Measurements from ENCODE around the gene ROR2.

Gene ROR2

GRCh38 chr9:91760906-91761305 lies 189.1 kb downstream of the ROR2 start:
- in situ Hi-C loops (cut with HindIII; ENCODE audit: low sequenced_read_pairs), result no loop called here

GRCh38 chr9:91758491-91758981 lies 191.5 kb downstream of the ROR2 start:
- in situ Hi-C loops (cut with HindIII; ENCODE audit: low sequenced_read_pairs), result no loop called here

DNA sequence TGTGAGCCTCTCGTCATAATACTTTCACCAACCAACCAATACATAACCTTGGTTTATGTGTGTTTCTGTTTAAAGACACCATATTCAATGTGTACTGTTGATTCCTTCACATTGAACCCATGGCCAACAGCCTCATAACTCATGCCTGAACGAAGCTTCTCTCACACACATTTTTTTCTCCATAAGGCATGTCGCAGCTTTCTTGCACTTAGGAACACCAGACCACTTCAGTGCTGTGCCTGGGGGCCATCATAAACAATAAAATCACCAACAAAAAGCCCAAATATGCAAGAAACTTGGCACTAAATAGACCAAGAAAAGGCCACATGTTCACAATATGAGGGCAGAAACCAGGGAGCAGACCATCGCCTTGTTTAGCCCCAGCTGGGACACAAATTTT lies 192.2 kb downstream of the ROR2 start:
- in situ Hi-C loops (cut with HindIII; ENCODE audit: low sequenced_read_pairs), result no loop called here

DNA sequence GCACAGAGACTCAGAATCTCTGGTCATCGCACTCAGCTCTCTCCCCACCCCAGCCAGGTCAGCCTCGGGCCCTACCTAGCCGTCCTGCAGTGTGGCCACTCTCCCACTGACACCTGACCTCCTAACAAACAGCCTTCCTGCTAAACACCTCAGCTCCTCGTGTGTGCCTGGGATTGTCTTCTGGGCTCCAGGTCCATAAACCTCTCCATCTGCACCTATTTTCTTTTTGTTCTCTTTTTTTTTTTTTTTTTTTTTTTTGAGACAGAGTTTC lies 193.6 kb downstream of the ROR2 start:
- in situ Hi-C loops (cut with HindIII; ENCODE audit: low sequenced_read_pairs), result no loop called here

GRCh38 chr9:91755761-91756509 lies 194.1 kb downstream of the ROR2 start:
- in situ Hi-C loops (cut with HindIII; ENCODE audit: low sequenced_read_pairs), result no loop called here

DNA sequence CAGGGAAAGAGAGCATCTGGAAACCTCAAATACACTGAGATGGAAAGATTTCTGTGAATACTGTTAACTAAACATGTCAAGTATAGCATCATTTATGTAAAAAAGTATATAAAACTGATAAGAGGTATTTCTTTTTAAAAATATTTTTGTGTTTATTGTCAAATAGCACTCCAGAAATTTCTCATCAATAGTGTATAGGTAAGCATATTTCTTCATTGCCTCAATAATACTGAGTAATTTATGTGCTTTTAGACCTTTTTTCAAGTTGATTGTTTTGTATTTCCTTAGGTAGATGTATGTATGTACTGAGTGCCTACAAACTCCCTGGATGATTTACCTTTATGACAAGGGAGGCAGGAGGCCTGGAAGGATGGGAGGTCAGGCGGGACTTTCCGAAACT lies 196.3 kb downstream of the ROR2 start:
- in situ Hi-C loops (cut with HindIII; ENCODE audit: low sequenced_read_pairs), result no loop called here

DNA sequence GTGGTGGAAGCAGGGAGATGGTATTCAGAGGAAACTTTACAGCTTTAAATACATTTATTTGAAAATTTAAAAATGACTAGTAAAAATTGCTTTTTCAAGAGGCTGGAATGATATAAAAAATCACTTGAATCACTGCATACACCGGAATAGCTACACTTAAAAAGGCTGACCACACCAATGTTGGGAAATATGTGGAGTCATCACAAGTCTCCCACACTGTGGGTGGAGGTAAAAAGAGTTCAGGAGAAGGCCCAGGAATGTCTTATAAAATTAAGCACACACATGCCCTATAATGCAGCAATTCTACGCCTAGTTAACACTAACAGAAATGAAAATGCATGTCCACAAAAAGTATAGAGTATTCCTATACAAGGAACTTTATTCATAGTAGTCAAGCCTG lies 198.1 kb downstream of the ROR2 start:
- in situ Hi-C loops (cut with HindIII; ENCODE audit: low sequenced_read_pairs), result no loop called here

DNA sequence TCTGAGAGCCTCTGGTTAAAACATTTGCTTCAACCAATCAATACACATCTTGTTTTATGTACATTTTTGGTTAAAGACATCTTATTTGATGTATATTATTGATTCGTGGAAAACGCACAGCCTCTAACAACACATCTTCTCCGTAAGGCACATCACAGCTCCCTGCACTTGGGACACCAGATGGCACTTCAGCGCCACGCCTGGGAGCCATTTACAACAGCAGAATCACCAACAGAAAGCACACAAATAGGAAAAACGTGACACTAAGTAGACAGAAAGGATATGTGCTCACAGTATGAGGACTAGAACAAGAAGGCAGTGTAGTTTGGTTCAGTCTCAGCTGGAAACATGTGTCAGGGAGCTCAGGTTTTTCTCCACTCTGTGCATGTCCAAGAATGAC lies 199.7 kb downstream of the ROR2 start:
- in situ Hi-C loops (cut with HindIII; ENCODE audit: low sequenced_read_pairs), result no loop called here

- in situ Hi-C loops (cut with HindIII; ENCODE audit: low sequenced_read_pairs), result no loop called here
Observed at GRCh38 chr9:91746904-91747303, 203.1 kb downstream of the ROR2 start.

DNA sequence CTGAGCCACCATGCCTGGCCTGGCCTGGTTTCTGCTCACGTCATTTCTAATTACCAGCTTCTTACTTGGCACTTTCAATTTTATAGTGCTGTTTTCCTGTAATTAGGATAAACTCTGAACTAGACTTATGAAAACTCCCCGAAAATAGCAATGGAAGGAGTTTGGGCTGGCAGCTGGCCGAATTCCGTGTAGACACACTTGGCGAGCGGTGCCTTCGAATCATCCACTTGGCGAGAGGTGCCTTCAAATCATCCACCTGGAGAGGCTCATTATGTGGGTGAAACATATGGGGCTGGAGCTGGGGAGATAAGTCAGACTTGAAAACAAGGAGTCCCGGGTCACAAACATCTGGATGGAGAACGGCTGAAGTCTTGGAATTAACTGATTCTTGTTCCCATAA lies 203.7 kb downstream of the ROR2 start:
- in situ Hi-C loops (cut with HindIII; ENCODE audit: low sequenced_read_pairs), result no loop called here

- in situ Hi-C loops (cut with HindIII; ENCODE audit: low sequenced_read_pairs), result no loop called here
Observed at GRCh38 chr9:91744114-91744513, 205.9 kb downstream of the ROR2 start.

DNA sequence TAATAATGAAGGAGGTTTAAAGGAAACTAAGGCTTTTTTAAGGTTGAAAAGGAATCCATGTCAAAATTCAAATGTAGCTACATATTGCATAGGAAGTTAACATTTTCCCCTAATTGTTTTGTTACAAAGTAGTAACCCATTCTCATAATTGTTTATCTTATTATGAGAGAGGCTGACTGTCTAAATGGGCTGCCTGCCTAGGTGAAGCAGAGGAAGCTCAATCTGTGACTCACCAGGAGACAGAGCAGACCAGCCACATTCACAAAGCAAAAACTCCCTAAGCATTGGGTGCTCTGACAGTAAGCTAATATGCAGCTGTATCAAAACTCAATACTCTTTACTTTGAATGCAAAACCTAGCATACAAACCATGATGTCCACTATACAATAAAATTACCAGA lies 208.5 kb downstream of the ROR2 start:
- in situ Hi-C loops (cut with HindIII; ENCODE audit: low sequenced_read_pairs), result no loop called here

GRCh38 chr9:91740701-91741100 lies 209.3 kb downstream of the ROR2 start:
- in situ Hi-C loops (cut with HindIII; ENCODE audit: low sequenced_read_pairs), result no loop called here

DNA sequence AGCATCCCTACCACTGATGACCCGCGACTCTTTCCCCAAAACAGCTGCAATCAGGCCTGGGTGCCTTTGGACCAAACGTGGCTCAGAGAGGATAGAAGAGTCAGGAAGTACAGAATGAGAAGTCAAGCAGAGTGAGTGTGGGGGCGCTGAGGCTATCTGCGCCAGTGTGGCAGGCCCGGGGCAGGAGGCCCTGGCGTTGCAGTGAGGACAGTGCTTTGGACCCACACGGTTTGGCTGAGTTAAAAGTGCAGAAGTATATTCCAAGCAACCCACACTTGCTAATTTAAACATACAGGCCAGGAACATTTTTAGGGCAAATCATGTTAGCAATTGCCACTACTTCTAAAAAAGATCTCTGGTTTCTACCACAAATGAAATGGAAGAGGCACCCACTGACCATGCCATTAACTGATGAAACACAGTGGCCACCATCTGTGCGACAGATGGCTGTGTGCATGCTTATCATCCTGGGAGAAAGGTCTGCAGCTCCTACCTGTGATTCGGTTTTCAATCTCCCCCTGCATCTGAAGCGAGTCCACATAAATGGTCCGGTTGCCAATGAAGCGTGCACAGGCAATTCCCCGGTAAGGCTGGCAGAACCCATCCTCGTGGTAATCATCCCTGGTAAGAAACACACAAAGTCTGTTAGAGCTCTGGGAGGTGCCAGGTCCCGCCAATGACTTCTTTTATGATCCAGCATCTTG lies 213.0 kb downstream of the ROR2 start:
- in situ Hi-C loops (cut with HindIII; ENCODE audit: low sequenced_read_pairs), result no loop called here

DNA sequence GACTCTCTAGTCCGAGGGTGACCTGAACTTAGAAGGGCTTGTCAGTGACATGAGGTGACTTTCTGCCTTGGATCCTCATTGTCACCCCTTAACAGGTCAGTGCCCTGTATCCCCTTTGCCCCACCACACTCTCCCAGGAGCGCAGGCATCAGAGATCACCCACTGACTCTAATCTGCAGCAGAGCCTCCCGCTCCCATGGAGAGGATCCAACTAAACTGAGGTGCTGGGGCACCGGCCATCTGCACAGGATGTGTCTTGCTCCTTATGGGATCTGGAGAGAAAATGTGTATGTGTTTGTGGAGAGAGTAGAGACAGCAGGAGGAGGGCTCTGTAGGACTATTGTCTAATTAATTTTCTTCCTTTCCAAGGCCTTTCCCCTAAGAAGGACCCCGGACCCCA lies 213.7 kb downstream of the ROR2 start:
- in situ Hi-C loops (cut with HindIII; ENCODE audit: low sequenced_read_pairs), result no loop called here

DNA sequence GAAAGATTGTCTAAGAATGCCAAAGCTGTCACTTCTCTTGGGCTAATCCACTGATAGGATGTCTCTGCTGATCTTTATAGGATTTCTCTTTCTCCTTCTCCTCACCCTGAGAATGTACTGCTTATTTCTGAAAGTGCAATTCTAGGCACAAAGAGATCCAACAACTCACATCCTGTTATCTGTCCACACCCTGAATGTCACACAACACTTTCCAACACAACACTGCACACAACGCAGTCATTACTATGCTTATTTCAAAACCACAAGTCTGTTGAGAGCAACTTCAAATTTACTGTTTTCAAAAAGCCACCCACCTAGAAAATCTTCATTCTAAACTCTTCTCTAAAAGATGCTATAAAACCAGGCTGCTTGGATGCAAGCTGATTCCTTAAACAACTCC lies 215.0 kb downstream of the ROR2 start:
- in situ Hi-C loops (cut with HindIII; ENCODE audit: low sequenced_read_pairs), result no loop called here

GRCh38 chr9:91734371-91734981 lies 215.6 kb downstream of the ROR2 start:
- in situ Hi-C loops (cut with HindIII; ENCODE audit: low sequenced_read_pairs), result no loop called here

DNA sequence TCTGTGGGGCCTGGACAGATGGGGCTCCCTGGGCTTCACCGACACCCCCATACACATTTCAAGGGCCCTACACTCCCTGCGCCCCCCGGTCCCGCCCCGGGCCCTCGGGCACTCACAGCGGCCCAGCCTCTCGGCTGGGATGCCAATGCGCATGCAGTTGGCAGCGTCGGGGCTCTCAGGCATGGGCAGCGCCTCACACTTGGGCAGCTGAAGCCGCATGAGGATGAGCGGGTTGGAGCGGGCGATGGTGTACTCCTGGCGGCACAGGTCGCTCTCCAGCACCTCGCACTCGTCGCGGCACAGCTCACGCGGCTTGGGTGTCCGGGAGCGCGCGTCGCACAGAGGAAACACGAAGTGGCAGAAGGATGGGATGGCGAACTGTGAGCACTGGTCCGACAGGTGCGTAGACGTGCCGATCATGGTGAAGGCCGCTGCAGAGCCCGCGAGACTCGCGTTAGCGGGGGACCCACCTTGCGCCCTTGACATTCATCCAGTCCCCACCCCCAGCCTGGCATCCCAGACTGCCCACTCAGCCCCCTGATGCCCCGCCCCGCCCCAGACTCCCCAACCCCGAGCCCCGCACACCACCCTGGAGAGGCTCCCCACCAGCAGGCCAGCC lies 216.9 kb downstream of the ROR2 start:
- in situ Hi-C loops (cut with HindIII; ENCODE audit: low sequenced_read_pairs), result no loop called here

DNA sequence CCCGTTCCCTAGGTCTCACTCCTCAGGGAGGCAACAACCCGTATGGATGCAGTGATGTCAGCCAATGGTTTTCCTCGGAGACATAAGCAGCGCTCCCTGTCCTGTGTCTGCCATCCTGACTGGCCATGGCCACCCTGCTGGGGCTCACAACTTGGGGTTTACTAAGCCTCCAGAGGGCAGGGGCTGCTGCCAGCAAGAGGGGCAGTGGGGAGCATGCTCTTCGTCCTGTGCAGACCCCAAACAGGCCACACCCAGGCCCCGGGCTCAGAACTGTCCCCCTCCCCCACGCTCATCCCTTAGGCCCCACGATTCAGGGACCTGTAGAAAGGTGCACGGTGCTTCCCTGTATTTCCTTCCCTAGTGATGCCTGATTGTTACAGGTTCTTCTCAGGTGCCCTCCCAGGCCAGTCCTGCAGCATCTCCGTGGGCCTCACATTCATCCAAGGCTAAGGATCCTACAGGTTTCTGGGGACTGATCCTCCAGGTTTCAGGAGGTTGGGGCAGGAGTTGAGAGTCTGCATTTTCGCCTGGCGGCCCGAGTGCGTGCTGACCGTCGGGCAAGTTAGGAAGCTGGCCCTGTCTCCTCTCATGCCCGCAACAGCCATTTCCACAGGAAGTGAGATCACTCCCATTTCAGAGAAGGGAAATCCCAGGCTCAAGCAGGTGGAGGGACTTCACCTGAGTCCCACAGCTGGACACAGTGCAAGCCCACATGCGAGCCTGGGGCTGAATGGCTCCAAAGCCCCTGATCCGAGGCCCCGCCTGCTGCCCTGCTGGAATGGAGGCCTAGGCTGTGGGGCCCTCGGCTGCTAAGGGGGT lies 217.6 kb downstream of the ROR2 start:
- in situ Hi-C loops (cut with HindIII; ENCODE audit: low sequenced_read_pairs), result no loop called here

- in situ Hi-C loops (cut with HindIII; ENCODE audit: low sequenced_read_pairs), result no loop called here
Observed at GRCh38 chr9:91730806-91731205, 219.2 kb downstream of the ROR2 start.

GRCh38 chr9:91729558-91729842 lies 220.5 kb downstream of the ROR2 start:
- in situ Hi-C loops (cut with HindIII; ENCODE audit: low sequenced_read_pairs), result no loop called here
